H1 (cell line): ENCODE results near the gene PRKAG1.

Experiments
- BRCA1 ChIP-seq: IDR thresholded peaks from 2 replicates; pipeline ENCODE4 v1.6.1; 2012; ENCODE audit warnings: low read depth, low read length, improper control_type of control experiment
- CBX5 ChIP-seq: fragments of 300-800, 300-1000 bp; sonication (generic); IDR thresholded peaks from 2 replicates; pipeline ENCODE4 v1.7.1; 2016; ENCODE audit warnings: antibody characterized with exemption, low read length, low read depth
- CEBPB ChIP-seq: IDR thresholded peaks from 2 replicates; pipeline ENCODE4 v1.6.1; 2012; ENCODE audit warnings: low read depth, low read length
- EGR1 ChIP-seq: IDR thresholded peaks from 2 replicates; pipeline ENCODE4 v1.6.1; 2011; ENCODE audit warnings: low read depth, low read length, borderline replicate concordance
- EZH2 ChIP-seq: fragments of 200-600 bp; sonication (generic); IDR thresholded peaks from 2 replicates; pipeline ENCODE4 v1.7.1; 2012; ENCODE audit warnings: low read depth, mild to moderate bottlenecking, moderate library complexity, low read length, inconsistent platforms; ENCODE audit not compliant: severe bottlenecking
- JUN ChIP-seq: IDR thresholded peaks from 2 replicates; pipeline ENCODE4 v1.6.1; 2011; ENCODE audit warnings: low read depth, mild to moderate bottlenecking, improper control_type of control experiment, low read length
- KDM5A ChIP-seq: fragments of 200-600 bp; IDR thresholded peaks from 2 replicates; pipeline ENCODE4 v1.7.1; 2012; ENCODE audit warnings: mild to moderate bottlenecking, low read length, inconsistent platforms, mixed read lengths
- POLR2A ChIP-seq, 2 experiments: IDR thresholded peaks; 1 replicate in 1 of 2; 2 replicates in 1 of 2; pipeline ENCODE4 v1.6.1; 2011; ENCODE audit warnings: low read depth in 2 of 2, low read length in 2 of 2, mild to moderate bottlenecking in 2 of 2; ENCODE audit errors: control extremely low read depth in 1 of 2
- POLR2AphosphoS5 ChIP-seq: IDR thresholded peaks from 2 replicates; pipeline ENCODE4 v1.6.1; 2011; ENCODE audit warnings: low read depth, low read length
- RBBP5 ChIP-seq: IDR thresholded peaks from 2 replicates; pipeline ENCODE4 v1.7.1; 2012; ENCODE audit warnings: low read depth, mild to moderate bottlenecking, inconsistent platforms, low read length, moderate library complexity, borderline replicate concordance
- SIX5 ChIP-seq: IDR thresholded peaks from 2 replicates; pipeline ENCODE4 v1.6.1; 2011; ENCODE audit warnings: mild to moderate bottlenecking, low read depth, low read length
- ZNF274 ChIP-seq: IDR thresholded peaks from 2 replicates; pipeline ENCODE4 v1.7.0; 2012; ENCODE audit warnings: low read length, borderline replicate concordance; ENCODE audit errors: extremely low read depth
- TF ChIP-seq, protein P1 (sequence below): IDR thresholded peaks from 2 replicates; pipeline ENCODE4 v1.6.1; 2011; ENCODE audit warnings: low read depth, mild to moderate bottlenecking, low read length; ENCODE audit not compliant: insufficient read depth
- TF ChIP-seq, protein P2 (sequence below), 3 experiments: IDR thresholded peaks; 1 replicate in 2 of 3; 2 replicates in 1 of 3; pipeline versions ENCODE4 v1.5.1 to v1.6.1; 2011; ENCODE audit warnings: low read length in 3 of 3, mild to moderate bottlenecking in 3 of 3, inconsistent platforms in 2 of 3, low read depth in 1 of 3, moderate library complexity in 1 of 3; ENCODE audit not compliant: insufficient read depth in 1 of 3; ENCODE audit errors: control extremely low read depth in 1 of 3

DNA sequence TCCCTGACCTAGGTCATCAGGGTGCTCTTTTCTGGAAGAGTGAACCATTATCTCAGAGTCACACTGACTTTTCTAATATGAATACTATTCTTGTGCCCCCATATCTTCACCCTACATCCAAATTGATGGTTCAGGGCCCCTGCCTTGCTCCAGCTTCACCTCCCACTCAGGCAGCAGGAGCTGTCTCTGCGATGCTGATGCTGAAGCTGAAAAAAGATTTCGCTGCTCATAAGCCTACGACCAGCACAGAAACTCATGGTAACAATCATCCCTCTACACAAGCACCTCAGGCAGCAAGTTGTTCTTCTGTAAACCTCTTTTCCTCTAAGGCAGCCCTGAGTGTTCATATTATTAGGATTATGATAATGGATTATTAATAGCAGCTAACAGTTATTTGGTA lies 64.5 kb downstream of the PRKAG1 start:
- TF ChIP-seq KDM5A (no peak), CEBPB (no peak), JUN (no peak), POLR2A (IDR thresholded peaks at IDR 0.05; ENCODE audit: control extremely low read depth in 1 of 2, low read depth in 2 of 2, low read length in 2 of 2) (no peak), CBX5 (no peak), EGR1 (no peak), RBBP5 (no peak), ZNF274 (no peak), EZH2 (no peak), SIX5 (no peak), POLR2AphosphoS5 (no peak), BRCA1 (no peak)
- TF ChIP-seq, protein P1, sequence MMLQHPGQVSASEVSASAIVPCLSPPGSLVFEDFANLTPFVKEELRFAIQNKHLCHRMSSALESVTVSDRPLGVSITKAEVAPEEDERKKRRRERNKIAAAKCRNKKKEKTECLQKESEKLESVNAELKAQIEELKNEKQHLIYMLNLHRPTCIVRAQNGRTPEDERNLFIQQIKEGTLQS, result no peak
- TF ChIP-seq, protein P2, sequence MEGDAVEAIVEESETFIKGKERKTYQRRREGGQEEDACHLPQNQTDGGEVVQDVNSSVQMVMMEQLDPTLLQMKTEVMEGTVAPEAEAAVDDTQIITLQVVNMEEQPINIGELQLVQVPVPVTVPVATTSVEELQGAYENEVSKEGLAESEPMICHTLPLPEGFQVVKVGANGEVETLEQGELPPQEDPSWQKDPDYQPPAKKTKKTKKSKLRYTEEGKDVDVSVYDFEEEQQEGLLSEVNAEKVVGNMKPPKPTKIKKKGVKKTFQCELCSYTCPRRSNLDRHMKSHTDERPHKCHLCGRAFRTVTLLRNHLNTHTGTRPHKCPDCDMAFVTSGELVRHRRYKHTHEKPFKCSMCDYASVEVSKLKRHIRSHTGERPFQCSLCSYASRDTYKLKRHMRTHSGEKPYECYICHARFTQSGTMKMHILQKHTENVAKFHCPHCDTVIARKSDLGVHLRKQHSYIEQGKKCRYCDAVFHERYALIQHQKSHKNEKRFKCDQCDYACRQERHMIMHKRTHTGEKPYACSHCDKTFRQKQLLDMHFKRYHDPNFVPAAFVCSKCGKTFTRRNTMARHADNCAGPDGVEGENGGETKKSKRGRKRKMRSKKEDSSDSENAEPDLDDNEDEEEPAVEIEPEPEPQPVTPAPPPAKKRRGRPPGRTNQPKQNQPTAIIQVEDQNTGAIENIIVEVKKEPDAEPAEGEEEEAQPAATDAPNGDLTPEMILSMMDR (IDR thresholded peaks at IDR 0.05; ENCODE audit: control extremely low read depth in 1 of 3, insufficient read depth in 1 of 3, low read depth in 1 of 3, low read length in 3 of 3), result no peak
